ENCODE measurements around the gene TTLL6. TPM values are rescaled to one million over a fixed set of nuclear protein-coding genes. Genes with fewer than 3 reads are reported as not detected.

TTLL6 gene
- total and polyA plus RNA-seq, 4 donors: 0.94 to 2.8 (median 1.6) TPM

- Histone ChIP-seq H3K27me3 (ENCODE audit: control insufficient read depth in 3 of 3, insufficient read depth in 3 of 3, low read length in 2 of 3) (peaks cover 0 to 100% (median 97%) of the 10 kb centered on the region in 3 donors), H3K4me1 (ENCODE audit: control insufficient read depth in 5 of 5, insufficient read depth in 5 of 5, low read length in 5 of 5) (no peaks in the 10 kb centered on the region), H3K9me3 (ENCODE audit: control insufficient read depth in 4 of 4, insufficient read depth in 3 of 4, low read length in 3 of 4) (peaks cover 0 to 9% (median 0%) of the 10 kb centered on the region in 4 donors), H3K36me3 (ENCODE audit: control insufficient read depth in 4 of 4, insufficient read depth in 4 of 4, low read length in 4 of 4) (no peaks in the 10 kb centered on the region), H3K9ac (ENCODE audit: insufficient read depth in 1 of 2, low read length in 2 of 2) (no peak overlapping the region), H3K4me3 (no peak overlapping the region), H3K27ac (ENCODE audit: low read depth in 1 of 2, low read length in 1 of 2) (no peak overlapping the region)
- 61 to 66% methylated on average over 4 of the region's 4 CpGs for WGBS, 2 donors
- TF ChIP-seq CTCF (IDR thresholded peaks at IDR 0.05; ENCODE audit: control extremely low read depth, extremely low read depth): no peak
- no peak for DNase-seq
- ATAC-seq (ENCODE audit: insufficient read depth, low FRiP score): no peak
These were observed 79.5 kb downstream of the TTLL6 start for GRCh38 chr17:48737330-48738043.

GRCh38 chr17:48735062-48735351, 82.0 kb downstream of the TTLL6 start:
- WGBS, 2 donors: 5 to 6% methylated on average over 7 of the region's 7 CpGs
- Histone ChIP-seq H3K4me3 (no peak overlapping the region), H3K4me1 (ENCODE audit: control insufficient read depth in 5 of 5, insufficient read depth in 5 of 5, low read length in 5 of 5) (no peaks in the 10 kb centered on the region), H3K9me3 (ENCODE audit: control insufficient read depth in 4 of 4, insufficient read depth in 3 of 4, low read length in 3 of 4) (peaks cover 0 to 6% (median 0%) of the 10 kb centered on the region in 4 donors), H3K27me3 (ENCODE audit: control insufficient read depth in 3 of 3, insufficient read depth in 3 of 3, low read length in 2 of 3) (peaks cover 3 to 99% (median 97%) of the 10 kb centered on the region in 3 donors), H3K27ac (ENCODE audit: low read depth in 1 of 2, low read length in 1 of 2) (no peak overlapping the region), H3K36me3 (ENCODE audit: control insufficient read depth in 4 of 4, insufficient read depth in 4 of 4, low read length in 4 of 4) (no peaks in the 10 kb centered on the region), H3K9ac (ENCODE audit: insufficient read depth in 1 of 2, low read length in 2 of 2) (no peak overlapping the region)
- TF ChIP-seq CTCF (IDR thresholded peaks at IDR 0.05; ENCODE audit: control extremely low read depth, extremely low read depth): no peak
- no peak for ATAC-seq (ENCODE audit: insufficient read depth, low FRiP score)
- no peak for DNase-seq

- H3K27ac ChIP-seq (ENCODE audit: low read depth in 1 of 2, low read length in 1 of 2): no peak overlapping the region
- H3K9ac ChIP-seq (ENCODE audit: insufficient read depth in 1 of 2, low read length in 2 of 2): no peak overlapping the region
- H3K27me3 ChIP-seq (ENCODE audit: control insufficient read depth in 3 of 3, insufficient read depth in 3 of 3, low read length in 2 of 3): peaks cover 3 to 99% (median 98%) of the 10 kb centered on the region in 3 donors
- no peak overlapping the region for H3K4me3 ChIP-seq
- H3K36me3 ChIP-seq (ENCODE audit: control insufficient read depth in 4 of 4, insufficient read depth in 4 of 4, low read length in 4 of 4): no peaks in the 10 kb centered on the region
- TF ChIP-seq CTCF (IDR thresholded peaks at IDR 0.05; ENCODE audit: control extremely low read depth, extremely low read depth): no peak
- 6 to 10% methylated on average over 14 of the region's 14 CpGs for WGBS, 2 donors
- H3K9me3 ChIP-seq (ENCODE audit: control insufficient read depth in 4 of 4, insufficient read depth in 3 of 4, low read length in 3 of 4): peaks cover 0 to 6% (median 0%) of the 10 kb centered on the region in 4 donors
- H3K4me1 ChIP-seq (ENCODE audit: control insufficient read depth in 5 of 5, insufficient read depth in 5 of 5, low read length in 5 of 5): peaks cover 0 to under 1% (median 0%) of the 10 kb centered on the region in 5 donors
- no peak for ATAC-seq (ENCODE audit: insufficient read depth, low FRiP score)
- no peak for DNase-seq
These were observed 82.5 kb downstream of the TTLL6 start for GRCh38 chr17:48734333-48735061.
